ENCODE data around the gene IL17RE. TPM values are rescaled to one million over a fixed set of nuclear protein-coding genes. Genes with fewer than 3 reads are reported as not detected.
A peak's percentile ranks its signal among the peaks of the same experiment; 100 is the strongest.

IL17RE gene
- total RNA-seq, 3 donors from 2014 or later = 41.8 to 116 (median 82.8) TPM

- Histone ChIP-seq H3K4me1 (ENCODE audit: low read depth) (no peaks in the 10 kb centered on the region), H3K36me3 (ENCODE audit: low read depth) (no peaks in the 10 kb centered on the region), H3K4me3 (no peak overlapping the region), H3K9me3 (no peaks in the 10 kb centered on the region)
- no peak for ATAC-seq
- TF ChIP-seq, protein P1, sequence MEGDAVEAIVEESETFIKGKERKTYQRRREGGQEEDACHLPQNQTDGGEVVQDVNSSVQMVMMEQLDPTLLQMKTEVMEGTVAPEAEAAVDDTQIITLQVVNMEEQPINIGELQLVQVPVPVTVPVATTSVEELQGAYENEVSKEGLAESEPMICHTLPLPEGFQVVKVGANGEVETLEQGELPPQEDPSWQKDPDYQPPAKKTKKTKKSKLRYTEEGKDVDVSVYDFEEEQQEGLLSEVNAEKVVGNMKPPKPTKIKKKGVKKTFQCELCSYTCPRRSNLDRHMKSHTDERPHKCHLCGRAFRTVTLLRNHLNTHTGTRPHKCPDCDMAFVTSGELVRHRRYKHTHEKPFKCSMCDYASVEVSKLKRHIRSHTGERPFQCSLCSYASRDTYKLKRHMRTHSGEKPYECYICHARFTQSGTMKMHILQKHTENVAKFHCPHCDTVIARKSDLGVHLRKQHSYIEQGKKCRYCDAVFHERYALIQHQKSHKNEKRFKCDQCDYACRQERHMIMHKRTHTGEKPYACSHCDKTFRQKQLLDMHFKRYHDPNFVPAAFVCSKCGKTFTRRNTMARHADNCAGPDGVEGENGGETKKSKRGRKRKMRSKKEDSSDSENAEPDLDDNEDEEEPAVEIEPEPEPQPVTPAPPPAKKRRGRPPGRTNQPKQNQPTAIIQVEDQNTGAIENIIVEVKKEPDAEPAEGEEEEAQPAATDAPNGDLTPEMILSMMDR (IDR thresholded peaks at IDR 0.05) = no peak
- no peak for DNase-seq
- intact Hi-C loops (cut with DNase I, micrococcal nuclease) = no loop called here
Measured at GRCh38 chr3:9876991-9877390, 25.7 kb upstream of the IL17RE start.

- Histone ChIP-seq H3K4me1 (ENCODE audit: low read depth) (no peaks in the 10 kb centered on the region), H3K36me3 (ENCODE audit: low read depth) (no peaks in the 10 kb centered on the region), H3K9me3 (no peaks in the 10 kb centered on the region), H3K4me3 (no peak overlapping the region)
- ATAC-seq (peak; percentile 99), DNase-seq (peak in 2 of 3 donors; percentile 30 to 49)
- intact Hi-C loops (cut with DNase I, micrococcal nuclease) = no loop called here
- TF ChIP-seq, protein P1 (IDR thresholded peaks at IDR 0.05) = no peak
Measured at GRCh38 chr3:9878700-9879099, 23.9 kb upstream of the IL17RE start.

DNA sequence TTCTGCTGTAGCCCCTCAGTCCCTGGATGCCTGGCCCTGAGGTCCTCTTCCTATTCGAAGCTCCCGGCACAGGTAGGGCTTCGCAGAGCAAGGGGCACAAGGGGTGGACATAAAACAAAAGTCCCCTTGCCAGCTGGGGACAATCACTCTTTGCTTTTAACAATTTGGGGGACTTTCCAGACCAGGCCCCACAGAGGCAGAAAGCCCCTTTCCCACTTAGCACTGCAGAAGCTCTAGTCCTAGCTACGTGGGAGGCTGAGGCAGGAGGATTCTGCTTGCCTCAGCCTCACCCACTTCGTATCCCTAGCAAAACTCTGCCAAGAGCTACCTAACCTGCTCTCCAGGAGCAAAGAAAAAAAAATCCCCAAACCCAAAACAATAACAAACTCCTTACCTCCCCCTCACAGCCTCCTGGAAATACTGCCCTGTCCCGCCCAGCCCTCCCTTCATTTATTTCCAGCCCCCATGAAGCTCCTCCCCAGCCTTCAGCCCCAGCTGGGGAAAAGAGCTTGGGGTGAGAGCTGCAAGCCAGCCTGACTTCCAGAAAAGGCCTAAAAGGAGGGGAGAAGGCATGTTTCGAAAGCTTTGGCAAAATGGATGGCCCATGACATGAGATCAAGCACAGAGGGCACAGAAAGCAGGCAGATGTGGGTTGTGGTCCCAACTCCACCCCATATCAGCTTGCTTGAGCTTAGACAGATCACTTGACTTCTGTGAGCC lies 22.7 kb upstream of the IL17RE start, which contains the start of gene CIDEC:
Gene CIDEC, minus strand, starts transcription at position 424 of the 720 bp plus-strand sequence. CDS start 1,767 bp downstream, outside the sequence.
- Histone ChIP-seq H3K4me3 (no peak within 1 kb of the TSS), H3K36me3 (ENCODE audit: low read depth) (no peaks in the 10 kb centered on the region), H3K9me3 (no peaks in the 10 kb centered on the region), H3K4me1 (ENCODE audit: low read depth) (no peaks in the 10 kb centered on the region)
- DNase-seq = no peak
- ATAC-seq = no peak
- TF ChIP-seq, protein P1 (IDR thresholded peaks at IDR 0.05) = no peak
- intact Hi-C loops (cut with DNase I, micrococcal nuclease) = no loop called here

- ATAC-seq = no peak
- intact Hi-C loops (cut with DNase I, micrococcal nuclease) = no loop called here
- Histone ChIP-seq H3K4me3 (no peak overlapping the region), H3K4me1 (ENCODE audit: low read depth) (no peaks in the 10 kb centered on the region), H3K36me3 (ENCODE audit: low read depth) (no peaks in the 10 kb centered on the region), H3K9me3 (no peaks in the 10 kb centered on the region)
- TF ChIP-seq, protein P1 (IDR thresholded peaks at IDR 0.05) = no peak
- DNase-seq = no peak
Measured at GRCh38 chr3:9881441-9881840, 21.2 kb upstream of the IL17RE start.

DNA sequence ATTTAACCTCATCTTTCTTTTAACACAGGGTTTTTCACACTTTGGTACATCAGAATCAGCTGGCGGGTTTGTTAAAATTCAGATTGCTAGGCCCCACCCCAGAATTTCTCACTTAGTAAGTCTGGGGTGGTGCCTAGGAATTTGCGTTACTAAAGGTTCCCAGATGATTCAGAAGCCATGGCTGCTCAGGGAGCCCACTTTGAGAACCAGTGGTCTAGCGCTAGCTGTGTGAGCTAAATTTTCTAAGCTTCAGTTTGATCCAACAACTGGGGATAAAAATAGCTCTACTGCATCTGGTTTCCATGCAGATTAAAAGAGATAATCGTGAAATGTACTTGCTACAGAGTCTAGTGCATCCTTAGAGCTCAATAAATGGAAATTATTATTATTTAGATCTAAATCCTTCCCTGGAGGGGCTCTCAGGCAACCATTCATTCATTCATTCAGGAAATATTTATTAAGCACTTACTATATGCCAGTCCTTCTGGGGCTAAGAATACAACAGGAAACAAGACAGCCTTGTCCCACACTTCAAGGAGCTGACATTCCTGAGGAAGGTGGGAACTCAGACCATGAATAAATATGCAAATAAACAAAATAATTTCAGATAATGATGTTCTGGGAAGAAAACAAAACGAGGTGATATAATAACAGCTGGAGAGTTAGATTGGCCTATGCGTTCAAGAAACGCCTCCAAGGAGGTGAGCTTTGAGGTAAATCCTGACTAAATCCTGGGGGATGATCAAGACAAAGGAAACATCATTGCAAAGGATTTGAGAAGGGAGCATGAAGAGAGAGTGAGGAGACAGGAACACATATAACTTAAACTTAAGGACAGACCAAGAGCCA lies 18.7 kb upstream of the IL17RE start:
- DNase-seq (no peak), ATAC-seq (no peak)
- Histone ChIP-seq H3K9me3 (no peaks in the 10 kb centered on the region), H3K36me3 (ENCODE audit: low read depth) (no peaks in the 10 kb centered on the region), H3K4me1 (ENCODE audit: low read depth) (no peaks in the 10 kb centered on the region), H3K4me3 (no peak overlapping the region)
- intact Hi-C loops (cut with DNase I, micrococcal nuclease) = no loop called here
- TF ChIP-seq, protein P1 (IDR thresholded peaks at IDR 0.05) = no peak

Data from mucosa of descending colon (tissue), 3 donors.